Measurements from ENCODE around the gene SLC22A1. TPM values are rescaled to one million over a fixed set of nuclear protein-coding genes. Genes with fewer than 3 reads are reported as not detected.

The SLC22A1 gene
- total and polyA plus RNA-seq, 10 of the 15 experiments (the other 5 are each of a cell fraction or from before 2014, with no cell fraction given), result 0.09 to 0.28 (median 0.15) TPM; not detected in 3

DNA sequence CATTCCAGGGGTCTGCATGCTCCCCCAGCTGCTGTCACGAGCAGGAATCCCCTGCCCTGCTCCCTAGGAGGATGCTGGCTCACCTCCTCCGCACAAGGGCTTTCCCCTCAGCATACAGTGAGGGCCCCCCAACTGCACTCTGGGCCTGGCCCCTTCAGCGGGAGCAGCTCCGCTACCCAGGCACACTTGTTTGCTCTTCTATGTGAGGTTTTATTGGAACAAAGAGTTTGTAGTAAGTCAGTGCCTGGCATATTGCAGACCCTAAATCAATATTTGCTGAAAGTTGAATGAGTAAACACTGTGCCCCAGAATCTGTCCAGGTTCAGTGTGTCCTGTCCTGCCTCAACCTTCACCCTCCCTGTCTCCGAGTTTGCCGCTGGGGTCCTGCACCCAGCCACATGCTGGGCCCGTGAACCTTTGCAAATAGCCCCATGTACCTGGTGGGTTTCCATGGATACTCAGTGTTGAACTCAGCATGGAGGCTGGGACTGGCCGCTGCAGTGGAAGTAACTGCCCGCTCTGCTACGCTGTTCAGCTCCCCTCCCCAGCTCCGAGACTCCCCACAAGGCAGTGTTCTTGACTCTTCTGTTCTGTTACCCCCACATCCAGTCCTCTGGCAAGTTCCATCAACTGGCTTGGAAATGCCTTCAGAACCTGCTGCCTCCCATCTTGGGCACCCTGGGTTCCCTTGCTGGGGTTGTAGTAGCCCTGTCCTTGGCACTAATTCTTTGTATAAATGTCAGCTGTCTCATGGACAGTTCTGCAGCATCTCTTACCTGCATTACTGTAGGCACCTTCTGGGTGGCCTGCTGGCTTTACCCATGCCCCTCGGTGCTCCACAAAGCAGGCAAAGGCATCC, 15.7 kb downstream of the SLC22A1 start:
- no peak overlapping the region for H3K9ac ChIP-seq (ENCODE audit: control insufficient read depth, insufficient read depth, low read length)
- no peak overlapping the region for H3K4me3 ChIP-seq
- ChIA-PET POLR2A (no interaction called here), CTCF (interaction anchor here (0.9 to 4.2 kb wide), 13 partner anchors 9 to 399 kb away, joined by 3 to 49 read pairs (median 4); no protein-coding TSS in a partner anchor), RAD21 (ENCODE audit: unreplicated experiment) (interaction anchor here (0.6 to 1.7 kb wide), 8 partner anchors 114 to 318 kb away, joined by 3 to 16 read pairs (median 4); no protein-coding TSS in a partner anchor), SMC1A (ENCODE audit: uncharacterized antibody, unreplicated experiment) (interaction anchor here (1.4 to 2.9 kb wide), 5 partner anchors 274 to 382 kb away, joined by 3 to 23 read pairs (median 6); no protein-coding TSS in a partner anchor)
- WGBS (ENCODE audit: insufficient coverage, insufficient replicate concordance, low lambda C conversion rate, missing lambda C conversion rate), result 48% methylated on average over 12 of the region's 12 CpGs
- ATAC-seq, result no peak
- TF ChIP-seq KAT2A (conservative IDR thresholded peaks at IDR 0.05; ENCODE audit: control insufficient read depth, low read depth, low read length), result no peak
- no peak for TF ChIP-seq JUND (IDR thresholded peaks at IDR 0.05; ENCODE audit: low read depth, low read length)
- no peak overlapping the region for H3K4me2 ChIP-seq (ENCODE audit: control insufficient read depth, insufficient read depth)
- no peaks in the 10 kb centered on the region for H3K36me3 ChIP-seq (ENCODE audit: control insufficient read depth in 2 of 2, insufficient read depth in 2 of 2, low read length in 1 of 2)
- no peaks in the 10 kb centered on the region; a peak in 1 of 4 replicates for H3K27me3 ChIP-seq (replicated peaks in 1 of 2; ENCODE audit: control insufficient read depth in 2 of 2, insufficient read depth in 2 of 2, low read length in 1 of 2)
- H4K20me1 ChIP-seq (ENCODE audit: control insufficient read depth, insufficient read depth), result no peaks in the 10 kb centered on the region
- BruUV-seq (replicated peaks), result no TSS peak
- no peak for FAIRE-seq
- H2AFZ ChIP-seq (ENCODE audit: control insufficient read depth, low read depth, low read length), result no peak overlapping the region
- no peak overlapping the region for H3K27ac ChIP-seq (ENCODE audit: control insufficient read depth, insufficient read depth)
- H3K4me1 ChIP-seq (ENCODE audit: control insufficient read depth, insufficient read depth, low read length), result no peaks in the 10 kb centered on the region
- in situ Hi-C loops (cut with MboI) (no loop called here), intact Hi-C loops (cut with micrococcal nuclease; ENCODE audit: unreplicated experiment) (loop anchor here (10.0 kb wide), 1 partner anchor 527 kb away; the partner anchor contains the start of gene LPA)
- no peaks in the 10 kb centered on the region for H3K9me3 ChIP-seq (replicated peaks; ENCODE audit: control insufficient read depth, insufficient read depth, low read length)
- DNase-seq (ENCODE audit: low read depth, low spot score), result no peak
- no peaks in the 10 kb centered on the region for H3K79me2 ChIP-seq (ENCODE audit: control insufficient read depth, insufficient read depth, low read length)

GRCh38 chr6:160137989-160138835, 16.6 kb downstream of the SLC22A1 start:
- no peak overlapping the region for H3K4me3 ChIP-seq
- H3K27me3 ChIP-seq (replicated peaks in 1 of 2; ENCODE audit: control insufficient read depth in 2 of 2, insufficient read depth in 2 of 2, low read length in 1 of 2), result no peaks in the 10 kb centered on the region; a peak in 1 of 4 replicates
- in situ Hi-C loops (cut with MboI), result no loop called here
- POLR2A ChIA-PET, result no interaction called here
- H2AFZ ChIP-seq (ENCODE audit: control insufficient read depth, low read depth, low read length), result no peak overlapping the region
- no peaks in the 10 kb centered on the region for H4K20me1 ChIP-seq (ENCODE audit: control insufficient read depth, insufficient read depth)
- intact Hi-C loops (cut with micrococcal nuclease; ENCODE audit: unreplicated experiment), result loop anchor here (1.0 to 10.0 kb wide), 3 partner anchors 318 to 527 kb away; partner anchors contain the start of gene LPA
- no peaks in the 10 kb centered on the region for H3K79me2 ChIP-seq (ENCODE audit: control insufficient read depth, insufficient read depth, low read length)
- H3K4me2 ChIP-seq (ENCODE audit: control insufficient read depth, insufficient read depth), result no peak overlapping the region
- SMC1A ChIA-PET (ENCODE audit: uncharacterized antibody, unreplicated experiment), result interaction anchor here (0.7 to 2.9 kb wide), 8 partner anchors 9 to 381 kb away, joined by 3 to 23 read pairs (median 4); no protein-coding TSS in a partner anchor
- H3K27ac ChIP-seq (ENCODE audit: control insufficient read depth, insufficient read depth), result no peak overlapping the region
- WGBS (ENCODE audit: insufficient coverage, insufficient replicate concordance, low lambda C conversion rate, missing lambda C conversion rate), result 40% methylated on average over 8 of the region's 8 CpGs
- peak; percentile 94 for FAIRE-seq
- no peaks in the 10 kb centered on the region for H3K4me1 ChIP-seq (ENCODE audit: control insufficient read depth, insufficient read depth, low read length)
- no peak overlapping the region for H3K9ac ChIP-seq (ENCODE audit: control insufficient read depth, insufficient read depth, low read length)
- RAD21 ChIA-PET (ENCODE audit: unreplicated experiment), result interaction anchor here (0.6 to 1.7 kb wide), 7 partner anchors 113 to 318 kb away, joined by 3 to 16 read pairs (median 4); no protein-coding TSS in a partner anchor
- no peaks in the 10 kb centered on the region for H3K9me3 ChIP-seq (replicated peaks; ENCODE audit: control insufficient read depth, insufficient read depth, low read length)
- no peaks in the 10 kb centered on the region for H3K36me3 ChIP-seq (ENCODE audit: control insufficient read depth in 2 of 2, insufficient read depth in 2 of 2, low read length in 1 of 2)
- CTCF ChIA-PET, result interaction anchor here (0.6 to 4.2 kb wide), 17 partner anchors 9 to 1336 kb away, joined by 3 to 49 read pairs (median 4); no protein-coding TSS in a partner anchor
- BruUV-seq (replicated peaks), result no TSS peak
- peak; percentile 72 for ATAC-seq
- peak; percentile 23 for DNase-seq (ENCODE audit: low read depth, low spot score)
- TF ChIP-seq CTCF (IDR thresholded peaks at IDR 0.05 in 2 of 3, conservative IDR thresholded peaks at IDR 0.05 in 1 of 3; ENCODE audit: control insufficient read depth in 2 of 3, extremely low read depth in 1 of 3, insufficient read depth in 1 of 3, low read depth in 3 of 3, low read length in 3 of 3), result peak; percentile 67 to 85 (median 77)
- TF ChIP-seq, protein P1, sequence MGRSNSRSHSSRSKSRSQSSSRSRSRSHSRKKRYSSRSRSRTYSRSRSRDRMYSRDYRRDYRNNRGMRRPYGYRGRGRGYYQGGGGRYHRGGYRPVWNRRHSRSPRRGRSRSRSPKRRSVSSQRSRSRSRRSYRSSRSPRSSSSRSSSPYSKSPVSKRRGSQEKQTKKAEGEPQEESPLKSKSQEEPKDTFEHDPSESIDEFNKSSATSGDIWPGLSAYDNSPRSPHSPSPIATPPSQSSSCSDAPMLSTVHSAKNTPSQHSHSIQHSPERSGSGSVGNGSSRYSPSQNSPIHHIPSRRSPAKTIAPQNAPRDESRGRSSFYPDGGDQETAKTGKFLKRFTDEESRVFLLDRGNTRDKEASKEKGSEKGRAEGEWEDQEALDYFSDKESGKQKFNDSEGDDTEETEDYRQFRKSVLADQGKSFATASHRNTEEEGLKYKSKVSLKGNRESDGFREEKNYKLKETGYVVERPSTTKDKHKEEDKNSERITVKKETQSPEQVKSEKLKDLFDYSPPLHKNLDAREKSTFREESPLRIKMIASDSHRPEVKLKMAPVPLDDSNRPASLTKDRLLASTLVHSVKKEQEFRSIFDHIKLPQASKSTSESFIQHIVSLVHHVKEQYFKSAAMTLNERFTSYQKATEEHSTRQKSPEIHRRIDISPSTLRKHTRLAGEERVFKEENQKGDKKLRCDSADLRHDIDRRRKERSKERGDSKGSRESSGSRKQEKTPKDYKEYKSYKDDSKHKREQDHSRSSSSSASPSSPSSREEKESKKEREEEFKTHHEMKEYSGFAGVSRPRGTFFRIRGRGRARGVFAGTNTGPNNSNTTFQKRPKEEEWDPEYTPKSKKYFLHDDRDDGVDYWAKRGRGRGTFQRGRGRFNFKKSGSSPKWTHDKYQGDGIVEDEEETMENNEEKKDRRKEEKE (IDR thresholded peaks at IDR 0.05), result no peak
- TF ChIP-seq YY1 (IDR thresholded peaks at IDR 0.05; ENCODE audit: low read depth, low read length), result peak; percentile 49; the same call in 1 of the 2 replicates
- peak; percentile 38; the same call in 1 of the 2 replicates for TF ChIP-seq RUNX3 (IDR thresholded peaks at IDR 0.05; ENCODE audit: low read length)
- no peak for TF ChIP-seq POLR2A (IDR thresholded peaks at IDR 0.05; ENCODE audit: low read depth, low read length)
- TF ChIP-seq RFX5 (IDR thresholded peaks at IDR 0.05; ENCODE audit: low read depth, low read length), result no peak

Measured in GM12878 (cell line).